ENCODE data around the gene PAH.

The PAH gene

DNA sequence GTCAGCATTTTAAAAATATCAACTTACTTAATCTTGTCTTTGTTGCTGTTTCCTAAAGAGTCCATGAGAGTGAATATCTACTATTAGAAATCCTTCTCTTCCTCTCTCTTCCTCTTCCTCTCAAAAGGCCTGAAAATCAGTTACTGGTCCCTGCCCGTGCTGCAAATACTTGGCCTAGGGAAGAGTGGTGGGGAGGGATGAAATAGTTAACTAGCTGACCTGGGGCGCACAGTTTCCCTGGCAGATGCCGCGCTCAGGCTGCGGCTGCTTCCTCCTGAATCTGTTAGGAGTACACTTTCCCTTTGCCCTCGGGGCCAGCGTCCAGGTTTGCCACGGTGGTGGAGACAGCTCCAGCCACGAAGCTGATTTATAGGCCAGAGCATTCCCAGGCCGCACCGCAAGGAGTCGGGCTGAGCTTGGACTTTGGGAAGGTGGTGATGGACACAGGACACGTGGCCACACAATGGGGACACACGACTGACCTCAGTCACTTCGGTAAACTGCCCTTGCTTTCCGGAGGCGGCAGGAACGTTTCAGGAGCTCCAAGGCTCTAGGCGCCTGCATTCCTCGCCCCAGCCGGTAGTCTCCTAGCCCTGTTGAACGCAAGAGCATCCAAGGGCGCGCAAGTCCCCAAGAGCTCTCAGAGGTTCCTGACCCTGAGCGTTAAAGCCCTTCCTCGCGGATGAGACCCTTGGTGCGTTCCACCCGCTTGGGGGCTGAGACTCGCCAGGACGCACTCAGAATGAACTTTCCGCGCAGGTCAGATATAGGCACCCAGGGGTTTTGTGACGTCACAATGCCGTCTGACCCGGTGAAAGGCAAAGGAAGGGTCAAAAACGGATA, 33.3 kb upstream of the PAH start:
- peak; percentile 92 for DNase-seq

DNA sequence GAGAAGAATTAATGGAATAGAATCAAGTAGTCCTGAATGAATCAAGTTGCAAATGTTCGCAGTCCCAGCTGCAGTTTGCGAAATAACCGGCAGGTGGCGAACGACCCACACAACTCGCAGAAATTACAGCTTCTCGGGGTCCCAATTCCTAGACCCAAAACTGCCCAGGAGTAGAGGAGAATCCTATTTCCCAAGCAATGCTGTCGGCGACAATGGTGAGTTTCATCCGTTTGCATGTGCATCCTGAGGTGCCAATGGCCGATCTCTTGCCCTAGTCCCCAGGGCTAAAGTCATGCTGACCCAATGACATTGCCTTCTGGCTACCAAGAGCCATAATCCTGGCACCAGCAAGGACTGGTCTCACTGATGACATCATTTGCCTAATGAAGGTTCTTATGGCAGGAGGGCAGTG, 31.9 kb upstream of the PAH start:
- peak; percentile 90 for DNase-seq

DNA sequence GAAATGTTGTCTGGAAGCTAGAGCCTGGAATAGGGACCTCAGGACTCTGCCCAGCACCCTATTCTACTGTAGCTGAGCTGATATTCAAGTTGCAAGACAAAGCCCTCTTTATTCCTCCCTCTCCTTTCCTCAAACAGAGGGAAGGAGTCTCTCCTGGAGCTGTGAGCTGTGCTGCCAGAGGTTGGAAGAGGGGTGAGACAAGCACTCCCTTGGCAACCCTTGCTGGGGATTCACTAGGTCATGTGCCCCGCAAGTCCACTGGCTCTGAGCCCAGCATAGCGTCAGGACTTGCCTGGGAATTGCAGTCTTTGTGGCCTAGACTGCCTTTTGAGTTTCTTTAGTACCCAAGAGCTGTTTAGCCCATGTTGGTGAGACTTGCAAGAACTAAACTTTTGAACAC, 29.0 kb upstream of the PAH start:
- no peak for DNase-seq

DNA sequence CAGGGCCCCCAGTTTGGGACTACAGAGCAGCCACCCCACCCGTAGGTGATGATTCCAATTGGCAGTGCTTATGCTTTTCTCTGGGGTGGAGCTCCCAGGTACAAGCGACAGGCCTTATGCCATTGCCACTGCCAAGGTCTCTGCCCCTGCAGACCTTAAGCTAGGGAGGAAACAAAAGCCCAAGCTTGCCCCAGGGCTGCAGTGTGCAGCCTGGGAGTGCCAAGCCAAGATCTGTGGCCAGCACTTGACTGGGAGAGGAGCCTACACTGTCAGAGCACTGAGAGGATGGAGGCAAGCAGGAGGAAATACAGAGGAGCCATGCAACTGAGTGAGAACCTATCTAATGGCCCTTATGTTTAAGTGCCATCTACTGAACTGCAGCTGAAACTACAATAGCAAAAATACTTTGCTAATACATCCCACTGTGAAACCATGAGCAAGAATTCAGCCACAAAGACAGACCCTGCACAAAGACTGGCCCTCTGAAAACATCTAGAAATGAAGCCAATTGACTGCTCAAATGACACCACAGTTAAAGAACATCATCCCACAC, 22.7 kb upstream of the PAH start:
- no peak for DNase-seq

DNA sequence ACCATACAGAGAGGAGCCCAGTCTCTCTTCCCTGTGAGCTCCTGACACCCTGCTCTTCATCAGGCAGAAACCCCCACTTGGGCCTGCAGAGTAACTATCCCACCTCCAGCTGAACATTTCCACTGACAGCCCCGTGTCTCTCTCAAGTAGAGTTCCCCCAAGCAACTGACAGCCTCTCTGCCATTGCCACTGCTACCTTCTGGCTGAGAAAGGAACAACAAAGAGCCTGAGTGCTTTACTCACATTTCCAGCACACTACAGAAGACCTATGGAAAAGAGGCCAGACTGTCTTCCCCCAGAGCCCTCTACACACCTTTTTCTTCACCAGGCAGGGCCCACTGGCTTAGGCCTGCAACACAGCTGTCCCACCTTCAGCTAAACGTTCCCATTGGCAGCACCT, 22.0 kb upstream of the PAH start:
- DNase-seq = no peak

DNA sequence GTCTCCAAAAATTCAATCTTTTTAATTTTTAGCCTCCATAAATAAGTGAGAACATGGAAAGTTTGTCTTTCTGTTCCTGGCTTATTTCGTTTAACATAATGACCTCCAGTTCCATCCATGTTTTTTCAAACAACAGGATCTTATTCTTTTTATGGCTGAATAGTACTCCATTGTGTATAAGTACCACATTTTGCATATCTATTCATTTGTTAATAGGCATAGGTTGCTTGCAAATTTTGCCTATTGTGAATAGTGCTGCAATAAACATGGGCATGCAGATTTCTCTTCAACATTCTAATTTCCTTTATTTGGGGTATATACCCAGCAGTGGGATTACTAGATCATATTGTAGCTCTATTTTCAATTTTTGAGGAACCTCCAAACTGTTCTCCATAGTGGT, 16.1 kb upstream of the PAH start:
- no peak for DNase-seq

DNA sequence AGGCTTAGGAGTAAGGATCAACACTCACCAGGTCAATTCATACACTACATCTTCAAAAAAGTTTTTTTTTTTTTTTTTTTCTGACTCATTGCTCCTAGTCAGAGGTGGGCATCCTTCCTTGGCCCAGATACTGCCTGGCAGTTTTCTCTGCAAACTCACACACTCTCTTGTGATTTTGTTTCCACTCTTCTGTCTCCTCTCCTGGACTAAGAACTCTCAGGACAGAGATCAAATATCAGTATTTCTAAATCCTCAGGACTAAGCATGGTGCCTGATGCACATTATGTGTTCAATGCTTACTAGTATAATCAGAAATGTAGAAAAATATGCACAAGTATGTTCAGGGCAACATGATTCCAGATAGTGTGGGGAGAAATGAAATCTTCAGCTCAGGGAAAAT, 10.2 kb upstream of the PAH start:
- DNase-seq = no peak

DNA sequence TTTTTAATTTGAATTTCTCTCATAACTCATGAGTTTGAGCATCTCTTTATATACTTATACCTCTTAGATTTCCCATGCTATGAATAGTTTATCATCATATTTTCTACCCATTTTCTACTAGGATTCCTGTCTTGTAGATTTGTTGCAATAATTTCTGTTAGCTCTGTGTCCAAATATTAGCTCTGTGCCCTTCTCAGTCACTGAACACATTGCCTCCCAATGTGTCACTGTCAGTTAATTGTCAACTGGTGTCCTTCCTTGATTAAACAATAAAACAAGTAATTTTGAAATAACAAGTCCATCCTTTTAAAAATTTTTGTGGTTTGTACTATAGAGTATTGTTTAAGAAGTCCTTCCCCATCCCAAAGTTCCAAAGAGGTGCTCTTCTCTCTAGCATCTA, 4.2 kb upstream of the PAH start:
- no peak for DNase-seq

DNA sequence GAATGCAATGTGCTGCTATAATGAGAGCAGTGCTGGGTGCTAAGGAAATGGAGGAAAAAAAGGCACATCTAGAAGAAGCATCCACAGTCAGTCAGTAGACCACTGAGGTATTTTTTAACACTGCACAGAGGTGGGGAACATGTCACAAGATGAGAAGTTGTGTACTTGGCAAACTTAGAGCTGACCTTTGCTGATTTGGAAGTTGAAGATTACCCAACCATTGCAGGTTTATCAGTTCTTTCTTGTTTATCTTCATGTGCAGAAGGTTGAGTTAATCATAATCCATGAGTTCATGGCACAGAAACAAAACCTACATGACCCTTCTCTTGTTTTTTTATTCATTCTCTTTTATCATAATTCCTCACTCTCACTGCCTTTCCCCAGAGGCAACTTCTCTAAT, 3.2 kb upstream of the PAH start:
- no peak for DNase-seq

DNA sequence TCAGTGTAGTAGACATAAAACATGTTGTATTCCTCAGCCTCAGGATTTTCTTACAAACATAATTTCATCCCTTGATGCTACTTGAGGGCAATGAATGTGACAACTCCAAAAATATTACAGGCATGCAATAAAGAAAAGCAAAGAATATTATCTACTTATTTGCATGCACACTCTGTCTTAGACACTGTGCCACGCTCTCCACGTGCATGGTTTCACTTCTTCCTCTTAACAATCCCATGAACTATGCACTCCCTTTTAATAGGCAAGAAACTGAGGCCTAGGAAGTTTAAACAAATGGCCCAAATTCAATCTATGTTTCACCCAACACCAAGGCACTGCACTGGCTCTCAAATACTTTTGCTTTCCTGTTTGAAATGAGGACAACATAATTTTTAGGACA, 1.8 kb upstream of the PAH start:
- no peak for DNase-seq

DNA sequence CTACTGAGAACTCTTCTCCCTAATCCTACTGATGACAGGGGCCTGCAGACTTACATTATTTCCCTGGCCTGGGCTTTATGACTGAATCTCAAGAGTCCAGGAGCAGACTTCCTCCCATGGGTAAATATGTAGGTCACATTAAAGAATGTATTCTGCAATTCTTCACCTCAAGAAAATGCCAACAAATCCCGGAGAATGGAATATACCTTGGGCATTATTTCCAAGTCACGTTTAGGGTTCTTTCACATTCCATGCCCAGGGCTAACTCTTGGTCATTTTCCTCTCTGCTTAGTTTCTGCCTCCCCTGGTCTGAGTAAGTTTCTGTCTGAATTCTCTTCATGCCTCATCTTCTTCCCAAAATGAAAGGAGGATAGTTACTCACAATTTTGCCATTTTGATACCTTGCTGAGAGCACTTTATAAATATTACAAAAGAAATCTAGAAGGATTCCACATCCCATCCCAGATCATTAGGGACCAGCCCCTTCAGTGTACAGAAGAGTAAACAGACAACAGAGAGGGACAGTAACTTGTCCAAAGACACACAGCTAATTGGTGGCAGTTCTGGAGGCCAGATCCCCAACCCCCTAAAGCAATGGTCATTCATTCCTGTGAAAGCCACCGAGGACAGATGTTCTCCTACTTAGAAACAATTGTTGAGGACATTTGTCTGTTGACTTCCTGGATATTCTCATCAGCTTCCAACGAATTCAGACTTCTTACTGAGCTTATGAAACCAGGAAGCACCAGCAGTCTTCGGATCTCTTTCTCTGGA, 605 bp downstream of the PAH start:
- DNase-seq = no peak

DNA sequence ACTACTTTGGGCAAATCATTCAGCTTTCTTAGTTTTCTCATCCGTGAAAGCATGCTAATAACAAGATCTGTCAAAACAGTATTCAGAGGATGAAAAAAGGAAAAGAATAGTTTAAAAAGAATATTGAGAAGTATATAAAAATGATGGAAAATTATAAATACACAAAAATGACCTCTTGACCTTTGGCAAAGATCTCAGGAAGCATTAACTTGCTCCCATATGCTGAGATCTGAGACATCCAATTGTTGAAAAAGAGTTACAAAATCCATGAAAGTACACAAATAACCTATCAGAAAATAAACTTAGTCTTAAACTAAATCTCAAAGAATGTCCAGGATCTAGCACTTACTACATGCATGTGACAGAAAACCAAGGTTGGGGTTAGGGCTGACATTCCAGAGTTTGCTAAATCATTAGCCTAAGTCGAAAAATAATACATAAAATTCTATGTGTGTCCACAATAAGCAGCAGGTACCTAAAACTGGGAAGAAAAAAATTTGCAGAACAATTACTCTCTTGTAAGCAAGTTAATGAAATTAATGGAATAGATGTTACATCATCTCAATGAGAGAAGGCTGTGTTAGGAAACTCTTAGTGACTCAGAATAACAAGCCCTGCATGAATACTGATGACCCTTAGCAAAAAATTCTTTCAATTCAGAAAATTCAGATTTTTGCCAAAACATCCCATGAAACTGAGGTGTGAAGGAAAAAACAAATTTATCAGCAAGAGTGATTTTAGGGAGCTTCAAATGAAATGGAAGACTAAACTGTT, 3.4 kb downstream of the PAH start:
- DNase-seq = no peak

DNA sequence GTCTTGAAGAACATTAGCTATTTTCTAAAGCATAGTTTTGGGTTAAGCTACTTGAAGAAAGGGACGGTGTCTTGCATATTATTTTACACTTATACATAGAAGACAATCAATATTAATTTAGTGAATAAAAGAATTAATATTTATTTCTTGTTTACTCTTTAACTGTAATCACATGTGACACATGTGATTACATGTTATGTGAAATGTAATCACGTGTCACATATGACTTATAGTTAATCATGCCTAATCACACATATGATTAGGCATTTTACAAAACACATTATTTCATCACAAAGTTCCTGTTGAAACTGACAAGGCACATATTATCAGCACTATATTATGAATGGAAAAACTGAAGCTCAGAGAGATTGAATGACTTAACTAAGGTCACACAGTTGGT, 4.8 kb downstream of the PAH start:
- no peak for DNase-seq

DNA sequence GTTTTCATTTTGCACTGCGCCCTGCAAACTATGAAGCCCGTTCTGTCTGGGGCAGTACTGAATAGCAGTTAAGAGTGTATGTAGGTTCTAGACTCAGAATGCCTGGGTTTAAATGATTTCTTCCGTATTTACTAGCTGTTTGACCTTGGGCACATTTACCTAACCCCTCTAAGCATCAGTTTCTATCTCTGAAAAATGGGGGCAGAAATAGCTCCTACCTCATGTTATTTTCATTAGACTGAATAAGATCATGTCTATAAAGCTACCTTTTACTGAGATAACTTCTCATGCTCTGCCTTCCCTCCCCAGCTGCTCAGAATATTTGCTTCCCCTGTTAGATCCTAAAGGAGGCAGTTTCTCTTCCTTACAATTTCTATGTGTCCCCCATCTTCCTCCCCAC, 5.7 kb downstream of the PAH start:
- DNase-seq = no peak

DNA sequence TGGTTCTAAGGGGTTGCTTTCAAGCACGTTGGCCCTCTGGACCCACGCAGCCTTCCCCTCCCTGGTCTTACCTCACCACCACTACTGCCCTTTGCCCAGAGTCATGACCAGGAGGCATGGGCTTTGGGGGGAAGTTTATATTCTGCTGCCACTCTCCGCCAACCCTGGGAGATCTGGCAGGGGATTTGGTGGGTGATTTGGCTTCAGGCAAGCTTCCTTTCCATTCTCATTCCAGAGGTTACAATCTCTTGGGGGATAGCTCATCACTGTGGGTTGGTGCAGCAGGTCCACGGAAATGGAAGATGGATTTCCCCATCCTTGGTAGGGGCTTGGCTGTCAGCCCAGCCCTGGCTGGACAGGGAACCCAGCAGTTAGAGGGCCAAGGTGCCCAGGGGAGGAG, 6.3 kb downstream of the PAH start:
- no peak for DNase-seq

DNA sequence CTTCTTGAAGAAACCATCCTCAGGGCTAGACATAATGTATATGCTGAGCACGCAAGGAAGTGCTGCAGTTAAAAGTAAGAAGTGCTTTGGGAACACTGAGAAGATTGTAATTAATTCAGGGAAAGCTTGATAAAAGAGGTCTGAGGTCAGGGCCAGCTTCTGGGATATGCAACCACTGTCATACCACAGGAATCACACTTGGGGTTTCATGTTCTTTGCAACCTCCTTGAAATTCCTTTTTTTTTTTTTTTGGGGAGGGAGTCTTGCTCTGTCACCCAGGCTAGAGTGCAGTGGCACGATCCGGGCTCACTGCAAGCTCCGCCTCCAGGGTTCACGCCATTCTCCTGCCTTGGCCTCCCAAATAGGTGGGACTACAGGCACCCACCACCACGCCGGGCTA, 6.9 kb downstream of the PAH start:
- DNase-seq = no peak

DNA sequence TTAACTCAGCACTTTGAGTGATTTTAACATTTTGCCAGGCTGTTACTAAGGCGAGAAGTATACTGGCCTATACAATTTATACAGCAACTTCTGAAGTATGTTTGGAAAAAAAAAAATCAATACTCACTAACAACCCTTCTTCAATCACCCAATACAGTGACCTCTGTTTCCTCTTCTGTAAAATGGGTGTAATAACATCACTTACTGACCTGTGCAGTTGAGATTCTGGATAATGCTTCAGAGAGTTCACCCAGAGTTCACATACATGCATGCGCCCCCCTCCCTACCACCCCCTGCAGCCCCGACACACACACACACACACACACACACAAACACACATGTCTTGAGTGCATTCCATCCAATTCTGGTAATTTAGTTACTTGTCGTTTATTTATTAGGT, 9.1 kb downstream of the PAH start:
- no peak for DNase-seq

DNA sequence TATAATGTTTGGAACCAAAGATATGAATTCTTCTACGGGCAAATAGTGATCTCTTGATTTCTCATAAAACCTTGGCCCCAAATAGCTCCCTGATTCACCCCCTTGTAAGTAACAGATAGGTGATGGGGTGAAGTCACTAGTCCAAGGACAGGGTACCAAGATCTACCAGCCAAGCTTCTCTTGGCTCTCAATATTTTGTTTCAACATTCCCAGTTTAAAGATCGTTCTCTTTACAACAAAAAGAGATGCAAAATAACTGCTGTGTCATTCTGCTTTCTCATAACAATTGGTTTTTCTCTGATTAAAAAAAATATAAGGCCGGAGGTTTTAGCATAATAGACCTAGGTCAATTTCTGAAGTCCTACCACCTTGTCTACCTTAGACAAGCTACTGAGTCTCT, 11.8 kb downstream of the PAH start:
- DNase-seq = no peak

DNA sequence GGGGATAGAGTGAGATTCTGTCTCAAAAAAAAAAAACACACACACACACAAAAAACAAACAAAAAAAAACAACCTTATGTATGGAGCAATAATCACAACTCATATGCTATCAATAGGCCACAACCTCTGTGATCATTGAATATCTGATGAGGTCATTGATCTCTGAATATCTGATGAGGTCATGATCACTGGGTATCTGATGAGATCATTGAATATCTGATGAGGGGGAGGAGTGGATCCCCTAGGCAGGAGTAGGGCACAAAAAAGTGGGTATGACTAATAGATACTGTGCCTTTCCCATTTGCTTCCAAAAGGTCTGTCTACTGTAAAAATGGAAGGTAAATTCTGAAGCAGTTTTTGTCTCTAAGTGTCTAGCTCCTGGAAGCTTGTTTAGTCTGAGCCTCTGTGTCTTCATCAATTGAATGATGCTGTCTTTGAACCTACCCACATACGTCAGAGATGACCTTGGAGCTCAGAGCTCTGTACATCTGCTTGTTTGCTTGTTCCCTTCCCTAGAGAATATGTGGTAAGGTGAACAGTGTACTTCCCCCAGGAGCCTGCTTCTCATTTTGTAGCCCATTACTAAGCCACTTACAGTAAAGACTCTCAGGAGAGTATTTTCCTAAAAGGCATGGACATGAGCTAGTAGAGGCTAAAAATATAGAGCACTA, 13.6 kb downstream of the PAH start:
- no peak for DNase-seq

DNA sequence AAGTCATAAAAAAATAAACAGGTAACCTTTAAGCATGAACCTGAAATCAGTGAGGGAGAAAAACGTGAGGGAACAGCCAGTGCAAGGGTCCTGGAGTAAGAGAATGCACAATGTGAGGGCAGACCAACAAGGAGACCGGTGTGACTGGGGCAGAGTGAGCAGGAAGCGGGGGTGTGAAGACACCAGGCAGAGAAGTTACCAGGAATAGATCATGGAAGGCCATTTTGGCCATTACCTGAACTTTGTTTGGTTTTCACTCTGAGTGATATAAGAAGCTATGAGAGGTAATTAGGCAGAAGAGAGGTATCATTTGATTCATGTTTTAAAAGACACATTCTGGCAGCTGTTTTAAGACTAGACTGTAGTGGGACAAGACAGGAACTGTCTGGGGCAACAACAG, 15.0 kb downstream of the PAH start:
- DNase-seq = no peak

DNA sequence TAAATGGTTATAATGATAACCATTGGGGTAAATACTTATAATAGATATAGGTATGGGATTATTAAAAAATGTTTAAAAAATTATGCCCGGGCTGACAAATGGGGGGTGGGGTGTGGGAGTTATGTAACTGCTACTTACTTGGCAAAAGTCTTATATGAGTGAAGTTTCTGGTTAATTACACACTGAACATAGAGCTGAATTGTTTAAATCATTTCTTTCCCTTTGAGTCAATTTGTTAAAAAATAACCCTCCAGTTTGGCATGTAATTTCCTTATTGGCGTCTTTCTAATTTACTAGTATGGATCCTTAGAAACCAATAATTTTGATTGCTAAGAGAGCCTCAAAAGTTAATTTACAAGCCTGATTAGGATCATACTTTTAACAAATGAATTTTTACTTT, 16.7 kb downstream of the PAH start:
- DNase-seq = no peak

DNA sequence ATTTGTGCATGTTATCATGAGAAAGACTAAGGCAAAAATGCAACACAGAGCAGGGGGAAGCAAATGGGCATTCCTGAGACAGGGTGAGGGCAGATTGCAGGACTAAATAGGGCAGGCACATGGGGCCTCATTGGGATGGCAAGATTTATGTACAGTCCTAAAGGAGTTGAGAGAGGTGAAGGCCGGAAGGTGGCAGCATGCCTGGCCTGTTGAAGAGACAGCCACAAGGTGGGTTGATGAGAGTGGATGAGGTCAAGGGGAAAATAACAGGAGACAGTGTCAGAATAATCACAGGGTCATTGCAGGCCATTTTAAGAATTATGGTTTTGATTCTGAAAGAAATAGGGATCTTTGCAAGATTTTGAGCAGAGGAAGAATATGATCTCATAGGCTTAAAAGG, 21.0 kb downstream of the PAH start:
- no peak for DNase-seq

DNA sequence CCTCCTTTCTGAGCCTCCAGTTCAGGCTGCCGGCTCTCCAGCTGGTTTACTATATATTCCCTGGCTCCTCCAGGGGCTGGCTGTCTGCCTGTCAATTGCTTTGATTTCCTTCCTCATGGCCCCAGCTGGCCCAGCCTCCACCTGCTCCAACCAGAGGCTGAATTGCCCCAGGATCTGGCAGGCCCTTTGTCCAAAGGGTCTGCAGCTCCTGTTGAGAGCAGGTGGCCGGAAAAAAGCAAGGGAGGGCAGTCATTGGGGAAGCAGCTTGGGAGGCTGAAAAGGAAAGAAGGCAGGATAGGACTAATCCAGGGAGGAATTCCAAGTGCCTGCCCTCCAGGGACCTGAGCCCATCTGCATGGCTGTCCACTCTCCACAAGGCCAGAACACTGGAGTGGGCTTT, 25.3 kb downstream of the PAH start:
- no peak for DNase-seq

All from NCI-H774 (cell line).